Measurements from ENCODE around the gene CFAP74. TPM values are rescaled to one million over a fixed set of nuclear protein-coding genes. Genes with fewer than 3 reads are reported as not detected.

The CFAP74 gene, protein sequence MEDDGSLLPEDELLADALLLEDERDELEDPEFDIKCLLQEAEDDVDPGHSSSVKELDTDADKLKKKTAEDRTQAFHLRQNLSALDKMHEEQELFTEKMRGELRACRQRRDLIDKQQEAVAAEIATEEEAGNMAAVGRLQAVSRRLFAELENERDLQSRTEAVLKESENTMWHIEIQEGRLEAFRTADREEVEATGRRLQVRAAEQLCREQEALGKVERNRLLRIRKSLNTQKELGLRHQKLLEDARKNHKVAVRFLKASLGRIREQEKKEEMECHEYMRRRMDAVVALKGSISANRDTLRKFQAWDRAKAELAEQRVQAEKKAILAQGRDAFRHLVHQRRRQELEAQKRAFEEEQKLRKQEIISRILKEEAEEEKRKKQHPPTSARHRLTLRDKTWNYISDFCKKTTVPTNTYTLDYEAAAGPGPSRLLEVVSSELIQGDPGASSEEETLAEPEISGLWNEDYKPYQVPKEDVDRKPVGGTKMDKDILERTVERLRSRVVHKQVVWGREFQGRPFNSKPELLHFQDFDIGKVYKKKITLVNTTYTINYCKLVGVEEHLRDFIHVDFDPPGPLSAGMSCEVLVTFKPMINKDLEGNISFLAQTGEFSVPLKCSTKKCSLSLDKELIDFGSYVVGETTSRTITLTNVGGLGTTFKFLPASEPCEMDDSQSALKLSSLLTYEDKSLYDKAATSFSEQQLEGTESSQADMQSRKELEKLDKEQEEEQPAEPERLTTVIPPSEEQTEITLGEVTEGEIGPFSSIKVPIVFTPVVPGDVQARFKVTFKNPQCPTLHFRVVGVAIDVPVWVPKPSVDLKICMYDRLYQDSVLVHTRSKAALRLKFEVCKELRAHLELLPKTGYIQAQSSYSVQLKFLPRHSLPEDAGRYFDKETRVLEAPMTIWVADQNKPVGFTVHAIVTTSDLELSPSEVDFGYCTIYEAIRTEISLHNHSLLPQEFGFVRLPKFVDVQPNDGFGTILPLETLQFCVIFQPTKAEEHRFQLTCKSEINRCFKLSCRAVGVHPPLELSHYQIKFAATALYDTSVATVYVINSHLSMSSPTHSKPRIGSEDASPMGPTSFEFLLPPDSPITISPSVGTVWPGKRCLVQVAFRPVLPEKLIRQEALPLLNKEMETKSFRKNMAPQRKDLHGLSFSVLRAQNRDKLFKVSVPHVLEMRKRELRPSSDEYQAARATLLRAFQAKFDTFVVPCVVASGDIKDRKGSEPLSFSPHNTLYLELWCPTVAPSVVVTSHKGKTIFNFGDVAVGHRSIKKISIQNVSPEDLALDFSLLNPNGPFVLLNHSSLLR (N-terminal part only)
- 1 to 10 TPM in 1 of 2 donors, under 1 TPM in 1; 0.23 to 2.6 TPM for total RNA-seq
- polyA plus RNA-seq (ENCODE audit: insufficient read length in 6 of 6) = 1 to 10 TPM; 1.2 to 4.7 (median 3.2) TPM
- long read RNA-seq, donor 1 = 0 reads
- long read RNA-seq, donor 2 = 0 reads
- long read RNA-seq, donor 3 = 0 reads
- long read RNA-seq, donor 4 = 0 reads
- long read RNA-seq, donor 5 = 0 reads
- long read RNA-seq, donor 6, partial matches to known transcripts = 0 of 1 reads
- long read RNA-seq, donor 6, other reads (novel, unspliced or antisense) = 0 of 1 reads
- long read RNA-seq, donor 7 = 0 reads
- long read RNA-seq, donor 8 = 0 reads
- long read RNA-seq, donor 9 = 0 reads
- long read RNA-seq, donor 10 = 0 reads
- long read RNA-seq, donor 11 = 0 reads
- long read RNA-seq, donor 12 = 0 reads

- no peak for TF ChIP-seq CTCF (IDR thresholded peaks at IDR 0.05)
- H3K9me3 ChIP-seq = no peaks in the 10 kb centered on the region
- H3K27me3 ChIP-seq = peaks cover 15 to 88% of the 10 kb centered on the region in 2 donors
- intact Hi-C loops (cut with DNase I) = no loop called here
- H3K27ac ChIP-seq = no peak within 1 kb of the TSS
- no peaks in the 10 kb centered on the region for H3K36me3 ChIP-seq
- peak in 3 of 4 donors; percentile 70 to 82 (median 80) for DNase-seq
- peaks cover 0 to 4% of the 10 kb centered on the region in 2 donors for H3K4me1 ChIP-seq
- H3K4me3 ChIP-seq = peak within 1 kb of the TSS in 1 of 2 donors; percentile 10
- peak; percentile 80 for ATAC-seq
Observed at GRCh38 chr1:2003541-2004131, at the start of gene CFAP74. TSS of gene CFAP74 (minus strand) at chr1:2003786. CDS start at chr1:1990956, 12,830 bp downstream.

DNA sequence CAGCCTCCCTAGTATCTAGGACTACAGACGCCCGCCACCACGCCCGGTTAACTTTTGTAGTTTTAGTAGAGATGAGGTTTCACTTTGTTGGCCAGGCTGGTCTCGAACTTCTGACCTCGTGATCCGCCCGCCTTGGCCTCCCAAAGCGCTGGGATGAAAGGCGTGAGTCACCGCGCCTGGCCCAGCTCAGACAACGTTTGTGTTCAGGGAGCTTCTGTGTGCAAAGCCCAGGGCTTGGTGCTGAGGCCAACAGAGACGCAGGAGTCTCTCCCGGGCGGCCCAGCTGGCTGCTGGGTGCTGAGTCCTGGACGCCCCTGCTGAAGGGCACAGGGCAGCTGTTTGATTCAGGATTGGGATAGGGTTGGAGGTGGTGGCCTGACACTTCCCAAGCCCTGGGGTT, 49.6 kb upstream of the CFAP74 start:
- Histone ChIP-seq H3K27ac (no peak overlapping the region), H3K4me3 (no peak overlapping the region), H3K9me3 (no peaks in the 10 kb centered on the region), H3K36me3 (peaks cover 0 to 13% of the 10 kb centered on the region in 2 donors), H3K4me1 (peaks cover 6 to 19% of the 10 kb centered on the region in 2 donors), H3K27me3 (peaks cover 20 to 41% of the 10 kb centered on the region in 2 donors)
- DNase-seq = peak in 1 of 4 donors; percentile 54
- TF ChIP-seq CTCF (IDR thresholded peaks at IDR 0.05) = no peak
- intact Hi-C loops (cut with DNase I) = no loop called here
- ATAC-seq = no peak

GRCh38 chr1:2052756-2053155, 49.2 kb upstream of the CFAP74 start:
- TF ChIP-seq CTCF (IDR thresholded peaks at IDR 0.05) = no peak
- H3K27ac ChIP-seq = peak overlapping the region; percentile 13 to 33
- peak overlapping the region in 1 of 2 donors; percentile 62 for H3K4me3 ChIP-seq
- intact Hi-C loops (cut with DNase I) = no loop called here
- DNase-seq (peak in 1 of 4 donors; percentile 69), ATAC-seq (no peak)
- H3K4me1 ChIP-seq = peaks cover 6 to 19% of the 10 kb centered on the region in 2 donors
- no peaks in the 10 kb centered on the region for H3K9me3 ChIP-seq
- H3K27me3 ChIP-seq = peaks cover 20 to 45% of the 10 kb centered on the region in 2 donors
- peaks cover 0 to 13% of the 10 kb centered on the region in 2 donors for H3K36me3 ChIP-seq

- Histone ChIP-seq H3K4me1 (peaks cover 6 to 19% of the 10 kb centered on the region in 2 donors), H3K9me3 (no peaks in the 10 kb centered on the region), H3K36me3 (peaks cover 0 to 10% of the 10 kb centered on the region in 2 donors), H3K4me3 (peak overlapping the region; percentile 43 to 62), H3K27me3 (peaks cover 20 to 51% of the 10 kb centered on the region in 2 donors), H3K27ac (peak overlapping the region; percentile 63 to 79)
- intact Hi-C loops (cut with DNase I) = no loop called here
- DNase-seq (peak in 1 of 4 donors; percentile 67), ATAC-seq (peak; percentile 13)
- no peak for TF ChIP-seq CTCF (IDR thresholded peaks at IDR 0.05)
Observed at GRCh38 chr1:2052054-2052679, 48.6 kb upstream of the CFAP74 start.
